Activated T-helper 17 cell treated with anti-CD3 and anti-CD28 coated beads, Interleukin-2, amount 50 U/mL, for 72 hours (primary cell): ENCODE results near the gene TMEM175. TPM values are rescaled to one million over a fixed set of nuclear protein-coding genes. Genes with fewer than 3 reads are reported as not detected.
"Not testable (repeated sequence)": the region's sequence is repeated elsewhere in the genome, so short reads cannot be mapped to it uniquely, and the experiment has no call there.

ENCODE experiments used
- ATAC-seq: fragments of 150-1000 bp; cut with Tn5 transposase; replicated peaks from 2 replicates; pipeline ENCODE4 v1.10.0; 2021; ENCODE audit warnings: mild to moderate bottlenecking, moderate library complexity
- H3K27ac Mint-ChIP-seq: one replicate; pipeline ENCODE4 v1.8.0; 2022; ENCODE audit warnings: mixed read lengths
- H3K27me3 Mint-ChIP-seq: one replicate; pipeline ENCODE4 v1.8.0; 2022; ENCODE audit warnings: mixed read lengths
- H3K36me3 Mint-ChIP-seq: one replicate; pipeline ENCODE4 v1.8.0; 2022; ENCODE audit warnings: low read depth, mild to moderate bottlenecking, mixed read lengths
- H3K4me1 Mint-ChIP-seq: one replicate; pipeline ENCODE4 v1.8.0; 2022; ENCODE audit warnings: mixed read lengths
- H3K4me3 Mint-ChIP-seq: one replicate; pipeline ENCODE4 v1.8.0; 2022; ENCODE audit warnings: mild to moderate bottlenecking, mixed read lengths
- H3K9me3 Mint-ChIP-seq: one replicate; pipeline ENCODE4 v1.8.0; 2022; ENCODE audit warnings: mixed read lengths
- total RNA-seq, 2 donors: library from RNA; stranded (reverse); gene quantifications; one replicate each; pipeline ENCODE4 v1.2.3, GENCODE V29; 2022

The TMEM175 gene
- total RNA-seq, 2 donors from 2014 or later: 6.5 to 10.0 TPM

GRCh38 chr4:968621-969394 is 36.5 kb downstream of the TMEM175 start:
- Mint-ChIP-seq H3K4me1 (no peaks in the 10 kb centered on the region), H3K27me3 (no peaks in the 10 kb centered on the region), H3K36me3 (no peaks in the 10 kb centered on the region), H3K9me3 (no peaks in the 10 kb centered on the region), H3K4me3 (no peak overlapping the region), H3K27ac (no peak overlapping the region)
- ATAC-seq: no peak

GRCh38 chr4:970046-970745 is 37.9 kb downstream of the TMEM175 start:
- Mint-ChIP-seq H3K9me3 (no peaks in the 10 kb centered on the region), H3K4me3 (no peak overlapping the region), H3K27ac (no peak overlapping the region), H3K36me3 (no peaks in the 10 kb centered on the region), H3K27me3 (no peaks in the 10 kb centered on the region), H3K4me1 (no peaks in the 10 kb centered on the region)
- no peak for ATAC-seq

GRCh38 chr4:970854-971520 is 38.7 kb downstream of the TMEM175 start:
- H3K9me3 Mint-ChIP-seq: no peaks in the 10 kb centered on the region
- no peak overlapping the region for H3K4me3 Mint-ChIP-seq
- no peaks in the 10 kb centered on the region for H3K4me1 Mint-ChIP-seq
- no peak overlapping the region for H3K27ac Mint-ChIP-seq
- no peaks in the 10 kb centered on the region for H3K27me3 Mint-ChIP-seq
- H3K36me3 Mint-ChIP-seq: no peaks in the 10 kb centered on the region
- no peak for ATAC-seq

GRCh38 chr4:971666-972500 is 39.6 kb downstream of the TMEM175 start:
- no peak overlapping the region for H3K27ac Mint-ChIP-seq
- no peaks in the 10 kb centered on the region for H3K27me3 Mint-ChIP-seq
- H3K9me3 Mint-ChIP-seq: no peaks in the 10 kb centered on the region
- H3K36me3 Mint-ChIP-seq: no peaks in the 10 kb centered on the region
- peak overlapping the region; percentile 19 for H3K4me3 Mint-ChIP-seq
- no peak for ATAC-seq
- no peaks in the 10 kb centered on the region for H3K4me1 Mint-ChIP-seq

GRCh38 chr4:972651-973424 is 40.6 kb downstream of the TMEM175 start:
- H3K27me3 Mint-ChIP-seq: no peaks in the 10 kb centered on the region

GRCh38 chr4:973431-974397 is 41.5 kb downstream of the TMEM175 start, which contains the start of gene DGKQ:
Gene DGKQ (minus strand): TSS chr4:973569. CDS start chr4:973482, 87 bp downstream.
- peak within 1 kb of the TSS; percentile 19 for H3K4me3 Mint-ChIP-seq
- no peaks in the 10 kb centered on the region for H3K4me1 Mint-ChIP-seq
- H3K9me3 Mint-ChIP-seq: no peaks in the 10 kb centered on the region
- no peak within 1 kb of the TSS for H3K27ac Mint-ChIP-seq
- ATAC-seq: peak; percentile 92
- H3K27me3 Mint-ChIP-seq: no peaks in the 10 kb centered on the region
- no peaks in the 10 kb centered on the region for H3K36me3 Mint-ChIP-seq

More at GRCh38 chr4:972651-973424, 40.6 kb downstream of the TMEM175 start:
- no peaks in the 10 kb centered on the region for H3K4me1 Mint-ChIP-seq
- peak overlapping the region; percentile 19 for H3K4me3 Mint-ChIP-seq
- ATAC-seq: peak; percentile 56
- H3K36me3 Mint-ChIP-seq: no peaks in the 10 kb centered on the region
- no peaks in the 10 kb centered on the region for H3K9me3 Mint-ChIP-seq
- no peak overlapping the region for H3K27ac Mint-ChIP-seq

GRCh38 chr4:974668-975067 is 42.4 kb downstream of the TMEM175 start:
- no peaks in the 10 kb centered on the region for H3K27me3 Mint-ChIP-seq
- H3K4me3 Mint-ChIP-seq: no peak overlapping the region
- no peak for ATAC-seq
- H3K4me1 Mint-ChIP-seq: no peaks in the 10 kb centered on the region
- no peaks in the 10 kb centered on the region for H3K9me3 Mint-ChIP-seq
- H3K36me3 Mint-ChIP-seq: no peaks in the 10 kb centered on the region
- H3K27ac Mint-ChIP-seq: no peak overlapping the region

GRCh38 chr4:976016-976415 is 43.8 kb downstream of the TMEM175 start:
- not testable (repeated sequence) for ATAC-seq, H3K27ac Mint-ChIP-seq, H3K4me1 Mint-ChIP-seq, H3K27me3 Mint-ChIP-seq, H3K4me3 Mint-ChIP-seq, H3K9me3 Mint-ChIP-seq, H3K36me3 Mint-ChIP-seq

GRCh38 chr4:978957-979701 is 46.9 kb downstream of the TMEM175 start:
- Mint-ChIP-seq H3K36me3 (no peaks in the 10 kb centered on the region), H3K4me1 (no peaks in the 10 kb centered on the region), H3K27ac (no peak overlapping the region), H3K27me3 (no peaks in the 10 kb centered on the region), H3K9me3 (no peaks in the 10 kb centered on the region), H3K4me3 (no peak overlapping the region)
- ATAC-seq: no peak

GRCh38 chr4:982291-982690 is 50.0 kb downstream of the TMEM175 start:
- H3K4me1 Mint-ChIP-seq: no peaks in the 10 kb centered on the region
- ATAC-seq: no peak
- no peak overlapping the region for H3K4me3 Mint-ChIP-seq
- H3K27ac Mint-ChIP-seq: no peak overlapping the region
- H3K27me3 Mint-ChIP-seq: no peaks in the 10 kb centered on the region
- no peaks in the 10 kb centered on the region for H3K9me3 Mint-ChIP-seq
- H3K36me3 Mint-ChIP-seq: no peaks in the 10 kb centered on the region

- Mint-ChIP-seq H3K9me3 (no peaks in the 10 kb centered on the region), H3K4me1 (no peaks in the 10 kb centered on the region), H3K27me3 (no peaks in the 10 kb centered on the region), H3K27ac (no peak overlapping the region), H3K36me3 (no peaks in the 10 kb centered on the region), H3K4me3 (no peak overlapping the region)
- ATAC-seq: no peak
Observed at GRCh38 chr4:982814-983213, 50.6 kb downstream of the TMEM175 start.

GRCh38 chr4:984336-985054 is 52.2 kb downstream of the TMEM175 start:
- Mint-ChIP-seq H3K36me3 (no peaks in the 10 kb centered on the region), H3K27ac (no peak overlapping the region), H3K4me1 (no peaks in the 10 kb centered on the region), H3K9me3 (no peaks in the 10 kb centered on the region), H3K27me3 (no peaks in the 10 kb centered on the region), H3K4me3 (peak overlapping the region; percentile 86)
- ATAC-seq: no peak
